H1 (cell line): ENCODE data around the gene PGM2L1. TPM values are rescaled to one million over a fixed set of nuclear protein-coding genes. Genes with fewer than 3 reads are reported as not detected.

Experiments
- CTCF ChIA-PET: fragments of 300-600 bp; sonication (Branson Sonifier 250); formaldehyde crosslinking; loops from one replicate; lab custom pipeline; 2021; ENCODE audit not compliant: partially characterized antibody; lab: Charles Lee
- POLR2A ChIA-PET: fragments of 300-600 bp; sonication (Branson Sonifier 250); formaldehyde crosslinking; loops from one replicate; lab custom pipeline; 2021; ENCODE audit warnings: inconsistent platforms; ENCODE audit not compliant: partially characterized antibody; lab: Charles Lee
- DNase-seq, 2 experiments: peaks; one replicate each; pipeline versions ENCODE4 v3.0.0 to v3.0.0-alpha.2; 2010 to 2022; ENCODE audit warnings: low spot score in 2 of 2, low read depth in 1 of 2, mixed read lengths in 1 of 2
- FAIRE-seq: peaks from 2 replicates; lab custom pipeline; 2011; peaks lifted over from hg19 to GRCh38; lab: Jason Lieb, UNC
- H2AFZ ChIP-seq: 2 replicates; pipeline ENCODE4 v1.8.1; 2012; ENCODE audit warnings: low read length, inconsistent platforms
- H2AK5ac ChIP-seq: 2 replicates; pipeline ENCODE4 v1.6.1; 2013; ENCODE audit warnings: low read depth, low read length
- H2BK120ac ChIP-seq: replicated peaks from 2 replicates; pipeline ENCODE3; 2013; ENCODE audit warnings: low read depth, low read length, inconsistent platforms
- H2BK12ac ChIP-seq: 2 replicates; pipeline ENCODE4 v1.6.1; 2013; ENCODE audit warnings: low read depth, low read length
- H2BK15ac ChIP-seq: 2 replicates; pipeline ENCODE4 v1.6.1; 2013; ENCODE audit warnings: low read length
- H2BK20ac ChIP-seq: 2 replicates; pipeline ENCODE4 v1.6.1; 2013; ENCODE audit warnings: low read length
- H2BK5ac ChIP-seq: 2 replicates; pipeline ENCODE4 v1.6.1; 2013; ENCODE audit warnings: low read depth, low read length
- H3K14ac ChIP-seq: 2 replicates; pipeline ENCODE4 v1.6.1; 2013; ENCODE audit warnings: inconsistent platforms; ENCODE audit not compliant: insufficient read length
- H3K18ac ChIP-seq: 2 replicates; pipeline ENCODE4 v1.6.1; 2013; ENCODE audit warnings: low read length; ENCODE audit errors: extremely low read depth
- H3K23ac ChIP-seq: 2 replicates; pipeline ENCODE4 v1.6.1; 2013; ENCODE audit warnings: inconsistent platforms; ENCODE audit not compliant: insufficient read length
- H3K23me2 ChIP-seq: 2 replicates; pipeline ENCODE4 v1.6.1; 2013; ENCODE audit warnings: low read depth, low read length
- H3K27ac ChIP-seq: 2 replicates; pipeline ENCODE4 v1.6.1; 2011; ENCODE audit warnings: low read depth, low read length, inconsistent platforms
- H3K27me3 ChIP-seq, 4 experiments: replicated peaks in 1 of 4; 1 replicate in 1 of 4; 2 replicates in 3 of 4; pipeline versions ENCODE4 v1.6.1 to v1.8.1; 2011 to 2013; ENCODE audit warnings: low read length in 3 of 4, mild to moderate bottlenecking in 3 of 4, inconsistent platforms in 2 of 4, mixed read lengths in 2 of 4, moderate library complexity in 1 of 4; ENCODE audit not compliant: control insufficient read depth in 3 of 4, insufficient read depth in 3 of 4; ENCODE audit errors: extremely low read depth in 1 of 4
- H3K36me3 ChIP-seq, 4 experiments: 2 replicates each; pipeline versions ENCODE4 v1.6.1 to v1.8.1; 2011 to 2013; ENCODE audit warnings: mild to moderate bottlenecking in 4 of 4, low read length in 3 of 4, moderate library complexity in 2 of 4, control low read depth in 1 of 4, inconsistent platforms in 1 of 4; ENCODE audit not compliant: insufficient read depth in 4 of 4, control insufficient read depth in 2 of 4
- H3K4ac ChIP-seq: replicated peaks from 2 replicates; pipeline ENCODE3; 2013; ENCODE audit warnings: low read length, low read depth, mixed read lengths, inconsistent platforms; ENCODE audit not compliant: insufficient read length
- H3K4me1 ChIP-seq, 4 experiments: replicated peaks in 1 of 4; 1 replicate in 1 of 4; 2 replicates in 3 of 4; pipeline versions ENCODE4 v1.6.1 to v1.8.1; 2011 to 2013; ENCODE audit warnings: low read length in 3 of 4, inconsistent platforms in 2 of 4, mixed read lengths in 1 of 4; ENCODE audit not compliant: insufficient read depth in 4 of 4, control insufficient read depth in 3 of 4
- H3K4me2 ChIP-seq, 2 experiments: 2 replicates each; pipeline versions ENCODE4 v1.6.1 to v1.8.1; 2011 to 2013; ENCODE audit warnings: low read depth in 2 of 2, low read length in 2 of 2, control low read depth in 1 of 2, inconsistent platforms in 1 of 2, mild to moderate bottlenecking in 1 of 2; ENCODE audit not compliant: insufficient read depth in 1 of 2
- H3K4me3 ChIP-seq, 4 experiments: fragments of 200-600, 300-600 bp in 1 of 4; sonication (generic), shearing (Covaris generic), sonication (Bioruptor Twin) in 1 of 4; 2 replicates each; pipeline versions ENCODE4 v1.5.1 to v1.8.1; 2011 to 2016; ENCODE audit warnings: low read length in 4 of 4, low read depth in 3 of 4, control low read depth in 2 of 4, inconsistent platforms in 2 of 4, mild to moderate bottlenecking in 2 of 4, mixed read lengths in 1 of 4, moderate library complexity in 1 of 4; ENCODE audit not compliant: insufficient read depth in 2 of 4; ENCODE audit errors: extremely low read depth in 1 of 4
- H3K56ac ChIP-seq: replicated peaks from 2 replicates; pipeline ENCODE3; 2013; ENCODE audit warnings: low read depth, mild to moderate bottlenecking, mixed read lengths, low read length, inconsistent platforms; ENCODE audit not compliant: insufficient read length
- H3K79me1 ChIP-seq: 2 replicates; pipeline ENCODE4 v1.6.1; 2013; ENCODE audit warnings: low read depth, low read length, control low read depth
- H3K79me2 ChIP-seq, 2 experiments: 2 replicates each; pipeline versions ENCODE4 v1.6.1 to v1.8.1; 2012 to 2013; ENCODE audit warnings: low read length in 2 of 2, mild to moderate bottlenecking in 2 of 2, inconsistent platforms in 1 of 2; ENCODE audit not compliant: insufficient read depth in 2 of 2, control insufficient read depth in 1 of 2
- H3K9ac ChIP-seq, 4 experiments: replicated peaks in 1 of 4; 1 replicate in 1 of 4; 2 replicates in 3 of 4; pipeline versions ENCODE4 v1.6.1 to v1.8.1; 2011 to 2013; ENCODE audit warnings: low read depth in 3 of 4, low read length in 3 of 4, control low read depth in 2 of 4, mild to moderate bottlenecking in 2 of 4, moderate library complexity in 2 of 4, inconsistent platforms in 1 of 4; ENCODE audit errors: extremely low read depth in 1 of 4
- H3K9me3 ChIP-seq, 2 experiments: 2 replicates each; pipeline versions ENCODE4 v1.6.1 to v1.8.1; 2012 to 2013; ENCODE audit warnings: mild to moderate bottlenecking in 2 of 2, moderate library complexity in 2 of 2, control low read depth in 1 of 2, inconsistent platforms in 1 of 2, low read depth in 1 of 2, low read length in 1 of 2, mixed read lengths in 1 of 2; ENCODE audit not compliant: insufficient read depth in 2 of 2
- H4K20me1 ChIP-seq, 2 experiments: replicated peaks in 1 of 2; 2 replicates each; pipeline versions ENCODE3 to v1.8.1; 2011 to 2013; ENCODE audit warnings: inconsistent platforms in 2 of 2, low read length in 2 of 2, mild to moderate bottlenecking in 1 of 2; ENCODE audit not compliant: insufficient read depth in 2 of 2, control insufficient read depth in 1 of 2
- H4K5ac ChIP-seq: 2 replicates; pipeline ENCODE4 v1.6.1; 2013; ENCODE audit warnings: low read length, low read depth, mixed read lengths, inconsistent platforms; ENCODE audit not compliant: insufficient read length
- H4K8ac ChIP-seq: 2 replicates; pipeline ENCODE4 v1.8.0; 2013; ENCODE audit warnings: mild to moderate bottlenecking, moderate library complexity, low read length, inconsistent platforms; ENCODE audit not compliant: insufficient read depth; ENCODE audit errors: extremely low read depth
- H4K91ac ChIP-seq: replicated peaks from 2 replicates; pipeline ENCODE3; 2013; ENCODE audit warnings: low read length, mixed read lengths, inconsistent platforms; ENCODE audit not compliant: insufficient read length
- ATF3 ChIP-seq: IDR thresholded peaks from 2 replicates; pipeline ENCODE4 v1.6.1; 2011; ENCODE audit warnings: low read depth, mild to moderate bottlenecking, low read length; ENCODE audit not compliant: insufficient read depth
- BCL11A ChIP-seq, 2 experiments: IDR thresholded peaks; one replicate each; pipeline ENCODE4 v1.6.1; 2011; ENCODE audit warnings: low read depth in 2 of 2, low read length in 2 of 2, mild to moderate bottlenecking in 2 of 2
- BRCA1 ChIP-seq: IDR thresholded peaks from 2 replicates; pipeline ENCODE4 v1.6.1; 2012; ENCODE audit warnings: low read depth, low read length, improper control_type of control experiment
- CEBPB ChIP-seq: IDR thresholded peaks from 2 replicates; pipeline ENCODE4 v1.6.1; 2012; ENCODE audit warnings: low read depth, low read length
- EGR1 ChIP-seq: IDR thresholded peaks from 2 replicates; pipeline ENCODE4 v1.6.1; 2011; ENCODE audit warnings: low read depth, low read length, borderline replicate concordance
- JUND ChIP-seq: IDR thresholded peaks from 2 replicates; pipeline ENCODE4 v1.6.1; 2011; ENCODE audit warnings: mild to moderate bottlenecking, improper control_type of control experiment, low read length
- KDM1A ChIP-seq: fragments of 200-600, 300-600 bp; sonication (generic); IDR thresholded peaks from 2 replicates; pipeline ENCODE4 v1.7.1; 2016; ENCODE audit warnings: mild to moderate bottlenecking, low read length, borderline replicate concordance
- MAX ChIP-seq: IDR thresholded peaks from 2 replicates; pipeline ENCODE4 v1.6.1; 2012; ENCODE audit warnings: inconsistent platforms
- SIN3A ChIP-seq, 2 experiments: IDR thresholded peaks in 1 of 2; conservative IDR thresholded peaks in 1 of 2; 2 replicates each; pipeline ENCODE4 v1.6.1; 2011 to 2012; ENCODE audit warnings: low read length in 2 of 2, improper control_type of control experiment in 1 of 2, low read depth in 1 of 2, mild to moderate bottlenecking in 1 of 2
- SP2 ChIP-seq: IDR thresholded peaks from 2 replicates; pipeline ENCODE4 v1.6.1; 2012; ENCODE audit warnings: mild to moderate bottlenecking, low read length, inconsistent platforms
- SUZ12 ChIP-seq: fragments of 200-600 bp; sonication (generic); IDR thresholded peaks from 2 replicates; pipeline ENCODE4 v1.6.1; 2012; ENCODE audit warnings: mild to moderate bottlenecking, inconsistent platforms, low read length, moderate library complexity, mixed read lengths
- TAF1 ChIP-seq: IDR thresholded peaks from 2 replicates; pipeline ENCODE4 v1.6.1; 2011; ENCODE audit warnings: mild to moderate bottlenecking, low read depth, low read length
- TAF7 ChIP-seq: optimal IDR thresholded peaks from 2 replicates; pipeline ENCODE3; 2011; ENCODE audit warnings: low read depth, mild to moderate bottlenecking, inconsistent platforms, low read length, moderate library complexity, borderline replicate concordance
- TCF12 ChIP-seq: IDR thresholded peaks from 2 replicates; pipeline ENCODE4 v1.6.1; 2011; ENCODE audit warnings: low read depth, mild to moderate bottlenecking, low read length
- YY1 ChIP-seq: IDR thresholded peaks from 2 replicates; pipeline ENCODE4 v1.6.1; 2011; ENCODE audit warnings: low read depth, mild to moderate bottlenecking, low read length
- whole genome bisulfite sequencing, 2 experiments: shearing (Covaris generic) in 1 of 2; methylation state at CpG; one replicate each; pipeline versions ENCODE4 v1.1.6 to v1.1.7; 2013 to 2015; ENCODE audit warnings: low lambda C conversion rate in 2 of 2, mixed read lengths in 2 of 2, inconsistent platforms in 1 of 2, low coverage in 1 of 2, missing lambda C conversion rate in 1 of 2; ENCODE audit not compliant: insufficient replicate concordance in 2 of 2, insufficient coverage in 1 of 2, insufficient read length in 1 of 2; ENCODE audit errors: extremely low coverage in 1 of 2, missing lambda C conversion rate in 1 of 2; 5-methylcytosine and 5-hydroxymethylcytosine counted together
- polyA plus RNA-seq, 7 experiments: library from polyadenylated mRNA; depleted of rRNA in 3 of 7; stranded (reverse) in 5 of 7; unstranded in 2 of 7; fragments of >200 nt in 5 of 7; fragments of 200-250 nt in 2 of 7; gene quantifications; 1 replicate in 5 of 7; 2 replicates in 1 of 7; 4 replicates in 1 of 7; pipeline versions ENCODE4 v1.2.1 to v1.2.3, GENCODE V29; 2011 to 2013; ENCODE audit warnings: missing spikeins in 2 of 7, mixed read lengths in 2 of 7
- total RNA-seq: library from RNA; stranded (reverse); fragmentation: NEBNext Ultra II Directional; extraction: Animal tissue kit (Norgen Biotek cat#: 25700); gene quantifications from 2 replicates; pipeline ENCODE4 v1.2.1, GENCODE V29; 2021

The PGM2L1 gene
- total and polyA plus RNA-seq, 2 of the 8 experiments (the other 6 are each of a cell fraction or from before 2014, with no cell fraction given), result 5.0 to 42.7 TPM

- Histone ChIP-seq H3K9ac (no peak overlapping the region), H2BK5ac (no peak overlapping the region), H2BK20ac (no peak overlapping the region), H2BK120ac (no peak overlapping the region), H3K4me3 (no peak overlapping the region), H3K4me1 (no peaks in the 10 kb centered on the region), H3K23ac (no peak overlapping the region), H3K27me3 (no peaks in the 10 kb centered on the region), H4K20me1 (no peaks in the 10 kb centered on the region)
- CTCF ChIA-PET, result interaction anchor here (0.6 to 1.2 kb wide), 3 partner anchors 9 to 36 kb away, joined by 3 to 4 read pairs (median 4); no protein-coding TSS in a partner anchor
- FAIRE-seq, result no peak
- TF ChIP-seq KDM1A, result no peak
- TF ChIP-seq TAF1, result no peak
- no peak for TF ChIP-seq TCF12
- TF ChIP-seq SUZ12, result no peak
- TF ChIP-seq BCL11A (IDR thresholded peaks at IDR 0.05; ENCODE audit: low read depth in 2 of 2, low read length in 2 of 2), result no peak
- no peak for TF ChIP-seq BRCA1
- no peak for TF ChIP-seq EGR1
- TF ChIP-seq YY1, result no peak
- TF ChIP-seq SIN3A (conservative IDR thresholded peaks at IDR 0.05 in 1 of 2, IDR thresholded peaks at IDR 0.05 in 1 of 2; ENCODE audit: low read depth in 1 of 2, low read length in 2 of 2), result no peak
- TF ChIP-seq CEBPB, result no peak
- no peak for TF ChIP-seq JUND
- TF ChIP-seq ATF3, result no peak
- no peak for TF ChIP-seq MAX
- no peak for TF ChIP-seq SP2
- TF ChIP-seq TAF7, result no peak
- TF ChIP-seq, all 59 proteins: peak for 0
- no peak overlapping the region for H2AFZ ChIP-seq
- H3K79me1 ChIP-seq, result no peaks in the 10 kb centered on the region
- no peak overlapping the region for H3K4me2 ChIP-seq
- no peak overlapping the region for H3K18ac ChIP-seq
- no peak overlapping the region for H3K27ac ChIP-seq
- POLR2A ChIA-PET, result no interaction called here
- no peaks in the 10 kb centered on the region for H3K23me2 ChIP-seq
- no peaks in the 10 kb centered on the region for H3K9me3 ChIP-seq
- H4K8ac ChIP-seq, result no peak overlapping the region
- H2AK5ac ChIP-seq, result no peak overlapping the region
- H3K36me3 ChIP-seq, result no peaks in the 10 kb centered on the region
- H2BK15ac ChIP-seq, result no peak overlapping the region
- no peak overlapping the region for H3K4ac ChIP-seq
- H3K56ac ChIP-seq, result no peak overlapping the region
- H2BK12ac ChIP-seq, result no peak overlapping the region
- H3K14ac ChIP-seq, result no peak overlapping the region
- WGBS, 2 experiments, result 82% methylated on average over 3 of the region's 4 CpGs; no CpG with 5 or more reads in 1 of the 2 experiments
- no peaks in the 10 kb centered on the region for H3K79me2 ChIP-seq
- no peak for DNase-seq
- no peak overlapping the region for H4K91ac ChIP-seq
- no peak overlapping the region for H4K5ac ChIP-seq
Measured at GRCh38 chr11:74288911-74289310, 109.3 kb downstream of the PGM2L1 start.
